GM19452 (cell line): Measurements from ENCODE around the gene HERPUD1.
"Not testable (repeated sequence)": the region's sequence is repeated elsewhere in the genome, so short reads cannot be mapped to it uniquely, and the experiment has no call there.

Experiments
- ATAC-seq: cut with Tn5 transposase; IDR thresholded peaks from one replicate; pipeline ENCODE4 v1.9.1; 2021; ENCODE audit not compliant: unreplicated experiment

HERPUD1 gene

DNA sequence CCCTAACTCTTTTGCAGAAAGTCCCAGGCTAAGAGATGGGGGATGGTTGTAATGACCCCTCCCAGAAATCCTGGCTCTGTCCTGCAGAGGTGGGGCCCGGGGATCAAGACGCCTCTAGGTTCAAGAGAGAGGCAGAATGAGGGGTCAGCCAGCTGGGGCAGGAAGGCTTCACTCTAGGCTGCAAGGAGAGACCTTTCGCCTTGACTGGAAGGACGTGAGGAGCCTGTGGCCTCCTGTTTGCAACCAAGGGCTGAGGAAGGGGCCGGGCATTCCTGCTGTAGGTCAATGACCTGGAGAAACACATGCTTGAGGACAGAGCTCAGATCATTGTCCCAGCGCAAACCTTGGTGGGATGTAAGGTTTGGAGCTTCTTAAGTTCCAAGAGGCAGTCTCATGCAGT lies 21.1 kb downstream of the HERPUD1 start:
- no peak for ATAC-seq

DNA sequence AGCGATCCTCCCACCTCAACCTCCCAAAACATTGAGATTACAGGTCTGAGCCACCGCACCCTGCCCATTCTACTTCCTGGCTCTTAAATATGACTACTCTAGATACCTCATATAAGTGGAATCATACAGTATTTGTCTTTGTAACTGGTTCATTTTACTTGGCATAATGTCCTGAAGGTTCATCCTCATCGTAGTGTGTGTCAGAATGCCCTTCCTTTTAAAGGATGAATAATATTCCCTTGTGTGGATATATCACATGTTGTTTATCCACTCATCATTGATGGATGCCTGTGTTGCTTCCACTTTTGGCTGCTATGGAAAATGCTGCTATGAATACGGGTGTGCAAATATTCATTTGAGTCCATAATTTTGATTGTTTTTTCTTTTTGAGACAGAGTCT lies 24.1 kb downstream of the HERPUD1 start:
- ATAC-seq = no peak

- ATAC-seq = no peak
These were observed 24.8 kb downstream of the HERPUD1 start for GRCh38 chr16:56956756-56957155.

DNA sequence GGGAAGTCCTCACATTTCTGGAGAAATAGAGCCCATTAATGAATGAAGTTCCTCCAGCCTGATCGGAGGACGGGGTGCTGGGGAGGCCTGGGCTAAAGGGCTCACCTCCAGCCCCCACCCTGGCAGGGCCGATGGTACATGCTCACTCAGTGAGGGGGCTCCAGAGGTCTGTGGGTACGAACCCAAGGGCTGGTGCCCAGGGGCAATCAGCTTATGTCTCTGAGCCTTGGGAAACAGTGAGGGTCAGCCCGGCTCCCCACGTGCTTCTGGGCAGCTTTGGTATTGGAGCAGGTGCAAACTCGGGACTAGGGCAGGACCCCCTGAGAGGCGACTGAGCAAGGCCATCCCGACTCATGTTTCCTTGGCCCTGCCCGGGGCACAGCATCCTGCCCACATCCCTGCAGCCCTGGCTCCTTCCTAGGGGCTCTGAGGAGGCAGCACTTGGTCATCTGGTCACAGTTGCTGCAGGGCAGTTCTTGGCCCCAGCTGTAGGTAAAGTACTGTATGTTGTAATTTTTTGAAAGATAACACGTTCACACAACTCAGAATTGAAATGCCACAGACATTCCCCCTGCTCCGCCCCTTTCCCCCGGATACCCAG lies 28.8 kb downstream of the HERPUD1 start:
- ATAC-seq = no peak

- no peak for ATAC-seq
These were observed 29.4 kb downstream of the HERPUD1 start for GRCh38 chr16:56961386-56961785.

DNA sequence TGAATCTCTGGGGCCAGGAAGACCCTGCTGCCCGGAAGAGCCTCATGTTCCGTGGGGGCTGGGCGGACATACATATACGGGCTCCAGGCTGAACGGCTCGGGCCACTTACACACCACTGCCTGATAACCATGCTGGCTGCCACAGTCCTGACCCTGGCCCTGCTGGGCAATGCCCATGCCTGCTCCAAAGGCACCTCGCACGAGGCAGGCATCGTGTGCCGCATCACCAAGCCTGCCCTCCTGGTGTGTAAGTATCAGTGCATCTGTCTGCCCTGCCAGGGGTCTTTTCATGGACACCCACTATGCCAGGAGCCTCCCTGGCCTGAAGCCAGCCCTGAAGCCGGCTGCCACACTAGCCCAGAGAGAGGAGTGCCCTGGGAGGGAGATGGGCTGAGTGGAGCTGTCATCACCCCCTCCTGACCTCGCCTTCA lies 29.9 kb downstream of the HERPUD1 start, which contains the start of gene CETP:
TSS of gene CETP (plus strand) at position 100 of the 431 bp plus-strand sequence. CDS start at position 130, 30 bp downstream.
- no peak for ATAC-seq

DNA sequence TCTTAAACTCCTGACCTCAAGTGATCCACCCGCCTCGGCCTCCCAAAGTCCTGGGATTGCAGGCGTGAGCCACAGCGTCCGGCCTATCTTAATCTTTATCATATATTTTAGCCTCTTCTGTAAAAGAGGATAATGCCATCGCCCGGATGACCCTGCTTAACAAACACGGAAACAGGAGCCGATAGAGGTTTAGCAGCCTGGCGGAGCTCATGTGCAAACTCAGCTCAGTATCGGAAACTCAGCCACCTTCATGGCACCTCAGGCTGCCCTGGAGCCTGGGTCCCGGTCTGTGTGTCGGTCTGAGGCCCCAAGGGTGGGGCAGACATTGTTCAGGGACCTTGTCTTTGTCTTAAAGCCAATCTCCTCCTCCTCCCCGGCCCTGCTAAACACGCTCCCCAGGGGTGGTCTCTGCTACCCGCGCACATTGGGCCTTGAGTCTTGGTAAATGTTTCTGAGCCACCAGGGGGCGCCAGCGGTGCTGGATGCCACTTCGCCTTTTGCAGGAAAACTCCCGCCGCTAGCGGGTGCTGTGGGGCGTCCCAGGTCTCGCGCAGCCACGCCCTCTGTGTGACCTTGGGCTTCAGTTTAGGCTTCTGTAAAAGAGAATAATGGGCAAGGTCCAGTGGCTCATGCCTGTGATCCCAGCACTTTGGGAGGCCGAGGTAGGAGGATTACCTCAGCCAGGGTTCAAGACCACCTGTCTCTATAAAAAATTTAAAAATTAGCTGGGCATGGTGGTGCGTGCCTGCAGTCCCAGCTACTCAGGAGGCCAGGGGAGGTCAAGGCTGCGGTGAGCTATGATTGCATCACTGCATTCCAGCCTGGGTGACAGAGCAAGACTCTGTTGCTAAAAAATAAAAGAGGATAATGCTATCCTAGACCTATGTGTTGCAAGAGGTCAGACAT lies 32.6 kb downstream of the HERPUD1 start:
- ATAC-seq = peak; percentile 63

- ATAC-seq = no peak
These were observed 33.5 kb downstream of the HERPUD1 start for GRCh38 chr16:56965149-56966092.

DNA sequence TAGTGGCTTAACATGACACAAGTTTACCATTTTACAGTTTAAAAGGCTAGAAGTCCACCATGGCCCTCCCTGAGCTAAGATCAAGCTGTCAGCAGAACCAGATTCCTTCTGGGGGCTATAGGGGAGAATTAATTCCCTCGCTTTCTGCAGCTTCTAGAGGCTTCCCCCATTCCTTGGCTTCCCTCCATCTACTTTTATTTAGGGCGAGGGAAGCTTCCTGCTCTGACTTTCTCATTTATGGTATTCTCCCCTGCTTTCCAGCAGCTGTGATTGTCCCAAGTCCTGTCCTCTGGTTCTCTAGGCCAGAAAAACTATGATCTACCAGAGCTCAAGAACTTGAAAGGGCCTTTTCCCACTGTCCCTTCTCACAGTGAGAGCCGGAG lies 34.1 kb downstream of the HERPUD1 start:
- ATAC-seq = no peak

GRCh38 chr16:56967733-56968132 lies 35.8 kb downstream of the HERPUD1 start:
- ATAC-seq = no peak

DNA sequence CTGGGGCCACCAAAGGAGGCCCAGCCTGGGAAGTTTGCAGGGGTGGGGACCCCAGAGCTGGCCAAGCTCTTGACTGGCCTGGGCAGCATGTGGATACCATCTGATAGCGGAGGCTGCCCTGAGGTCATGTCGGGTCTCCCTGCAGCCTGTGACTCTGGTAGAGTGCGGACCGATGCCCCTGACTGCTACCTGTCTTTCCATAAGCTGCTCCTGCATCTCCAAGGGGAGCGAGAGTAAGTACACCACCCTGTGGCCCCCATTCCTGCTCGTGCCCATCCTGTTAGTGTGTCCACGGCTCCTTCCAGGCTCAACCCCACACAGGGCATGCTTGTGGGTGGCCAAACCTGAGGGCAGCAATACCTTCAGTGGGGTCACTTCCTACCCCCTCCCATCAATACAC lies 37.8 kb downstream of the HERPUD1 start:
- ATAC-seq = no peak

GRCh38 chr16:56970934-56971767 lies 39.2 kb downstream of the HERPUD1 start:
- ATAC-seq = peak; percentile 81

GRCh38 chr16:56971768-56972043 lies 39.8 kb downstream of the HERPUD1 start:
- ATAC-seq = no peak

- ATAC-seq = no peak
These were observed 40.7 kb downstream of the HERPUD1 start for GRCh38 chr16:56972403-56973293.

- no peak for ATAC-seq
These were observed 41.4 kb downstream of the HERPUD1 start for GRCh38 chr16:56973294-56973689.

GRCh38 chr16:56973899-56974298 lies 42.0 kb downstream of the HERPUD1 start:
- not testable (repeated sequence) for ATAC-seq

- ATAC-seq = no peak
These were observed 42.8 kb downstream of the HERPUD1 start for GRCh38 chr16:56974549-56975300.

- ATAC-seq = no peak
These were observed 43.8 kb downstream of the HERPUD1 start for GRCh38 chr16:56975714-56976113.

- ATAC-seq = no peak
These were observed 45.3 kb downstream of the HERPUD1 start for GRCh38 chr16:56977216-56977615.
